ENCODE measurements around the gene PTOV1.
"Not testable (repeated sequence)": the region's sequence is repeated elsewhere in the genome, so short reads cannot be mapped to it uniquely, and the experiment has no call there.

Gene PTOV1

DNA sequence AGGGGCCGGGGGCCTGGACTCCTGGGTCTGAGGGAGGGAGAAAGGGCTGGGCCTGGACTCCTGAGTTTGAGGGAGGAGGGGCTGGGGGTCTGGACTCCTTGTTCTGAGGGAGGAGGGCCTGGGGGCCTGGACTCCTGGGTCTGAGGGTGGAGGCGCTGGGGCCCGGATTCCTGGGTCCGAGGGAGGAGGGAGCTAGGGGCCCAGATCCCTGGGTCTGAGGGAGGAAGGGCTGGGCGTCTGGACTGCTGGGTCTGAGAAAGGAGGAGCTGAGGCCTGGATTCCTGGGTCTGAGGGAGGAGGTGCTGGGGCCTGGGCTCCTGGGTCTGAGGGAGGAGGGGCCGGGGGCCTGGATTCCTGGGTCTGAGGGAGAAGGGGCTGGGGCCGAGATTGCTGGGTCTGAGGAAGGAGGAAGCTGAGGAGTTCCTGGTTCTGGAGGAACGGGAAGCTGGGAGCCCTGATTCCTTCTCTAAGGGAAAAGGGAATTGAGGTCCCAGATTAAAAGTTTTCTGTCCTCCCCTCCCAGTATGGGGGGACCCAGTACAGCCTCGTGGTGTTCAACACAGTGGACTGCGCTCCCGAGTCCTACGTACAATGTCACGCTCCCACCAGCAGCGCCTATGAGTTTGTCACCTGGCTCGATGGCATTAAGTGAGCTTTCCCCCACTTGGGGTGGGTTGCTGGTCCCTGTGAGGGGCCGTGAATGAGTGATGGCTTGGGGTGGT, 32.1 kb upstream of the PTOV1 start:
- TF ChIP-seq, protein P1, sequence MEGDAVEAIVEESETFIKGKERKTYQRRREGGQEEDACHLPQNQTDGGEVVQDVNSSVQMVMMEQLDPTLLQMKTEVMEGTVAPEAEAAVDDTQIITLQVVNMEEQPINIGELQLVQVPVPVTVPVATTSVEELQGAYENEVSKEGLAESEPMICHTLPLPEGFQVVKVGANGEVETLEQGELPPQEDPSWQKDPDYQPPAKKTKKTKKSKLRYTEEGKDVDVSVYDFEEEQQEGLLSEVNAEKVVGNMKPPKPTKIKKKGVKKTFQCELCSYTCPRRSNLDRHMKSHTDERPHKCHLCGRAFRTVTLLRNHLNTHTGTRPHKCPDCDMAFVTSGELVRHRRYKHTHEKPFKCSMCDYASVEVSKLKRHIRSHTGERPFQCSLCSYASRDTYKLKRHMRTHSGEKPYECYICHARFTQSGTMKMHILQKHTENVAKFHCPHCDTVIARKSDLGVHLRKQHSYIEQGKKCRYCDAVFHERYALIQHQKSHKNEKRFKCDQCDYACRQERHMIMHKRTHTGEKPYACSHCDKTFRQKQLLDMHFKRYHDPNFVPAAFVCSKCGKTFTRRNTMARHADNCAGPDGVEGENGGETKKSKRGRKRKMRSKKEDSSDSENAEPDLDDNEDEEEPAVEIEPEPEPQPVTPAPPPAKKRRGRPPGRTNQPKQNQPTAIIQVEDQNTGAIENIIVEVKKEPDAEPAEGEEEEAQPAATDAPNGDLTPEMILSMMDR (IDR thresholded peaks at IDR 0.05; ENCODE audit: extremely low read depth, missing control alignments): no peak
- DNase-seq (ENCODE audit: low spot score): no peak

GRCh38 chr19:49819452-49820115, 31.4 kb upstream of the PTOV1 start:
- not testable (repeated sequence) for DNase-seq (ENCODE audit: low spot score)

GRCh38 chr19:49820125-49820524, 30.8 kb upstream of the PTOV1 start:
- TF ChIP-seq, protein P1 (IDR thresholded peaks at IDR 0.05; ENCODE audit: extremely low read depth, missing control alignments): no peak
- no peak for DNase-seq (ENCODE audit: low spot score)

DNA sequence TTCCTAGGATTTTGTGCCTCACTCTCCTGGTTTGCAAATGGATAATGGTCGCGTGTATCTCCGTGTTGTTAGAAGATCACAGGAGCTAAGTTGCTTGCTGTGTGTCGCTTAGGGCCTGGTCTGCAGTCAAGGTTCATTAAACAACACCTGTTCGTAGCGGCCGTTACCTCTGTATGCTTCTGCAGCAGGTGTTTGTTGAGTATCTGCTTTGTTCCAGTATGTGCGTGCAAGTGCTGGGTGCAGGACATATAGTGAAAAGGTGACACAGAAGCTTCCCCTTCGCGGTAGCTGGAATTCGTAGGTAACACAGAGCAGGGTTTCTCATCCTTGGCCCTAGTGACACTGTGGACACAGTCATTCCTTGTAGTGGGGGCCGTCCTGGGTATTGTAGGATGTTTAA, 27.5 kb upstream of the PTOV1 start:
- no peak for DNase-seq (ENCODE audit: low spot score)
- TF ChIP-seq, protein P1 (IDR thresholded peaks at IDR 0.05; ENCODE audit: extremely low read depth, missing control alignments): no peak

- TF ChIP-seq, protein P1 (IDR thresholded peaks at IDR 0.05; ENCODE audit: extremely low read depth, missing control alignments): no peak
- no peak for DNase-seq (ENCODE audit: low spot score)
These were observed 26.3 kb upstream of the PTOV1 start for GRCh38 chr19:49824662-49825061.

DNA sequence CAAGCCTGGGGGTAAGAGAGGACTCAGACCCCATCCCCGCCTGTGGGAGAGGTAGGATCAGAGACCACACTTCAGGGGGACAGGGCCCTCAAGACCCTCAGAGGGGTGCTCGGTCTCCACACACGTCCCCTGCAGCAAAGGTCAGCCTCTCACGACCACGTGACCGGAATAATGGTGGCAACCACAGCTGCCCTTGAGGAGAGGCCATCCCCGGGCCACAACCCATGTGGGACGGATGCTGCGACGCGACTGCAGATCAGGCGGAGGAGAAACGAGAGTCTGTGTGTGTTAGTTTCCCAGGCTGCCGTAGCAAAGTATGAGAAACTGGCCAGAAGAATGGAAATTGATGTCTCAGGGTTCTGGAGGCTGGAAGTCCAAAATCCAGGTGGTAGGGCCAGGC, 23.9 kb upstream of the PTOV1 start:
- DNase-seq (ENCODE audit: low spot score): no peak
- TF ChIP-seq, protein P1 (IDR thresholded peaks at IDR 0.05; ENCODE audit: extremely low read depth, missing control alignments): no peak

GRCh38 chr19:49829200-49829599, 21.8 kb upstream of the PTOV1 start:
- TF ChIP-seq, protein P1 (IDR thresholded peaks at IDR 0.05; ENCODE audit: extremely low read depth, missing control alignments): no peak
- no peak for DNase-seq (ENCODE audit: low spot score)

- DNase-seq (ENCODE audit: low spot score): no peak
- TF ChIP-seq, protein P1 (IDR thresholded peaks at IDR 0.05; ENCODE audit: extremely low read depth, missing control alignments): no peak
These were observed 21.2 kb upstream of the PTOV1 start for GRCh38 chr19:49829721-49830120.

All from GM20000 (cell line).